BJ (cell line): ENCODE data around the gene TDP1. TPM values are rescaled to one million over a fixed set of nuclear protein-coding genes. Genes with fewer than 3 reads are reported as not detected.

Experiments
- CTCF ChIA-PET: fragments of 350-600 bp; formaldehyde crosslinking; extraction: SDS; loops from one replicate; lab custom pipeline; 2021; ENCODE audit warnings: antibody characterized with exemption, inconsistent platforms; lab: Yijun Ruan, JAX
- POLR2A ChIA-PET: fragments of 300-600 bp; sonication (Branson Sonifier 250); formaldehyde crosslinking; extraction: SDS; loops from one replicate; lab custom pipeline; 2021; ENCODE audit warnings: antibody characterized with exemption; lab: Charles Lee
- DNase-seq: peaks from one replicate; pipeline ENCODE4 v3.0.0-alpha.2; 2011; ENCODE audit warnings: low read depth
- H3K27me3 ChIP-seq: 2 replicates; pipeline ENCODE4 v1.6.0; 2011; ENCODE audit warnings: low read length; ENCODE audit not compliant: control insufficient read depth, insufficient read depth
- H3K36me3 ChIP-seq: 2 replicates; pipeline ENCODE4 v1.5.1; 2011; ENCODE audit warnings: low read length; ENCODE audit not compliant: control insufficient read depth, insufficient read depth
- H3K4me3 ChIP-seq: 2 replicates; pipeline ENCODE4 v1.5.1; 2011; ENCODE audit warnings: low read depth, mild to moderate bottlenecking, control low read depth, low read length
- polyA plus RNA-seq: library from polyadenylated mRNA; depleted of rRNA; stranded (reverse); fragments of >200 nt; gene quantifications from 2 replicates; pipeline ENCODE4 v1.2.3, GENCODE V29; 2011
- TF ChIP-seq, protein P1 (sequence below): IDR thresholded peaks from 2 replicates; pipeline ENCODE4 v1.5.1; 2011; ENCODE audit warnings: low read depth, mild to moderate bottlenecking, control low read depth, inconsistent platforms, low read length, moderate library complexity; ENCODE audit not compliant: insufficient read depth

Gene TDP1
- polyA plus RNA-seq, 1 experiment = 18.8 TPM

DNA sequence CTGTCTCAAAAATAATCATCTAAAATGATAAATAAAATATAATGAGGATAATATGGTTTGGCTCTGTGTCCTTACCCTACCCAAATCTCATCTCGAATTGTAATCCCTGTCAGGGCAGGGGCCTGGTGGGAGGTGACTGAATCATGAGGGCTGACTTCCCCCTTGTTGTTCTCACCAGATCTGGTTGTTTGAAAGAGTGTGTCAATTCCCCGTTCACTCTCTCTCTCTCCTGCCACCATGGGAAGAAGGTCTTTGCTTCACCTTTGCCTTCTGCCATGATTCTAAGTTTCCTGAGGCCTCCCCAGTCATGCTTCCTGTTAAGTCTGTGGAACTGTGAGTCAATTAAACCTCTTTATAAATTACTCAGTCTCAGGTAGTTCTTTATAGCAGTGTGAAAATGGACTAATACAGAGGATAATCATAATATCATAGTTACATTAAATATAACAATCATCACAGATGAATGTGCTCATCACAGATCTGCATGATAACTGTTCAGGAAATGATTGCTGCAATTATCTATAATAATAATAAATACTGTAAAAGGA is 13.8 kb upstream of the TDP1 start:
- ChIA-PET CTCF (no interaction called here), POLR2A (no interaction called here)
- DNase-seq = no peak
- H3K36me3 ChIP-seq = no peaks in the 10 kb centered on the region
- TF ChIP-seq, protein P1, sequence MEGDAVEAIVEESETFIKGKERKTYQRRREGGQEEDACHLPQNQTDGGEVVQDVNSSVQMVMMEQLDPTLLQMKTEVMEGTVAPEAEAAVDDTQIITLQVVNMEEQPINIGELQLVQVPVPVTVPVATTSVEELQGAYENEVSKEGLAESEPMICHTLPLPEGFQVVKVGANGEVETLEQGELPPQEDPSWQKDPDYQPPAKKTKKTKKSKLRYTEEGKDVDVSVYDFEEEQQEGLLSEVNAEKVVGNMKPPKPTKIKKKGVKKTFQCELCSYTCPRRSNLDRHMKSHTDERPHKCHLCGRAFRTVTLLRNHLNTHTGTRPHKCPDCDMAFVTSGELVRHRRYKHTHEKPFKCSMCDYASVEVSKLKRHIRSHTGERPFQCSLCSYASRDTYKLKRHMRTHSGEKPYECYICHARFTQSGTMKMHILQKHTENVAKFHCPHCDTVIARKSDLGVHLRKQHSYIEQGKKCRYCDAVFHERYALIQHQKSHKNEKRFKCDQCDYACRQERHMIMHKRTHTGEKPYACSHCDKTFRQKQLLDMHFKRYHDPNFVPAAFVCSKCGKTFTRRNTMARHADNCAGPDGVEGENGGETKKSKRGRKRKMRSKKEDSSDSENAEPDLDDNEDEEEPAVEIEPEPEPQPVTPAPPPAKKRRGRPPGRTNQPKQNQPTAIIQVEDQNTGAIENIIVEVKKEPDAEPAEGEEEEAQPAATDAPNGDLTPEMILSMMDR = no peak
- no peak overlapping the region for H3K4me3 ChIP-seq
- H3K27me3 ChIP-seq = no peaks in the 10 kb centered on the region

DNA sequence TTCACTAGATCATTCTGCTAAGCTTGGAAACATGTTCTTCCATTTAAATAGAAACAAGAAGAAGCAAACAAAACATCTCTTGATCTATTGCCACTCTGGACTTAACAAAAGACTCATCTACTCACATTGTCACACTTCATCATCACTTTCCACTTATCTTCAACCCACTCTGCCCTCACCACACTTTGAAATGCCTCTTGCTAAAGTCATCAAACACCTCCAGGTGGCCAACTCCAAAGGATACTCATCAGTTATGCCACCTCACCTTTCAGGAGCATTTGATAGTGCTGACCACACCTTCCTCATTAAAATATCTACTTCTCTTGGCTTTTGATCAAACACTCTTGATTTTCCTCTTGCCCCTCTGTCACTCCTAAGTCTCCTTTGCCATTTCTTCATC is 8.4 kb upstream of the TDP1 start:
- ChIA-PET POLR2A (no interaction called here), CTCF (interaction anchor here (1.6 kb wide), 1 partner anchor 8 kb away, joined by 3 read pairs; no protein-coding TSS in a partner anchor)
- no peak for DNase-seq
- TF ChIP-seq, protein P1 = no peak
- Histone ChIP-seq H3K27me3 (no peaks in the 10 kb centered on the region), H3K36me3 (no peaks in the 10 kb centered on the region), H3K4me3 (no peak overlapping the region)

DNA sequence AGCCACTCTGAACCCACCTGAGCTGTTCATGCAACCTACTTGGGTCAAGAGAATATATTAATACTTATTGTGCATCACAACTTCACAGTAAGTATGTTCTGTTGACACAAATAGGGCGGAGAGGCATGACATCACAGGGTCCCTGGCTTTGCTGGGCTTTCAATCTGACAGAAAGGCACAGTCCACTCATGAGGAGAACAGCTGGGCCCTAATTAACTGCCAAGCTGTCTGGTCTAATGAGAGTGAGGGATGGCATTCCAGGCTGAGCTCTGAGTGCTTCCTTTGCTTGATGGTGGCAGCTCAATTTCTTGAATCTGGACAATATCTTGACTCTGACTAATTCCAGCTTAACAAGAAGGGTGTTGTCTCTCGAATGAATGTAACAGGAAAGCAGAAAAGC is 3.2 kb upstream of the TDP1 start:
- H3K4me3 ChIP-seq = no peak overlapping the region
- TF ChIP-seq, protein P1 = no peak
- no peaks in the 10 kb centered on the region for H3K27me3 ChIP-seq
- DNase-seq = no peak
- ChIA-PET CTCF (interaction anchor here (0.7 to 2.7 kb wide), 2 partner anchors 13 to 18 kb away, joined by 3 to 14 read pairs; no protein-coding TSS in a partner anchor), POLR2A (no interaction called here)
- H3K36me3 ChIP-seq = peaks cover 1% of the 10 kb centered on the region; the same call in 1 of the 2 replicates

DNA sequence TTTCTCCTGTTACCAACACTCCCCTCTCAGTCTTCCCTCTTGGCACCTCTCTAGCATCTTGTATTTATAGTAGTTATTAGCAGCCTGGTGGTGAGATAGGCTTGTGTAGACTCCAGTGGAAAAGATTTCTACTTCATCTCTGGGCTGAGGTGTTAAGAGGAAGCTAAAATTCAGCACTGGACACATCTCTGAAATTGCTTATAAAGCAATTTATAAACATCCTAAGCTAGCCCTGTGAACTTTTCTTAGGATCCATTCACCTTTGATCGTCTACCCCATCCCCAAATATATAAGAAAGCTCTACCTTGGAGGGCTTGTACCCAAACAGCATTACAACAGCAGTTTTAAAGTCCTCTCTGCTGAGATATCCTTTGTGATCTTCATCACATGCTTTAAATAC is 2.1 kb upstream of the TDP1 start:
- H3K27me3 ChIP-seq = no peaks in the 10 kb centered on the region
- TF ChIP-seq, protein P1 = no peak
- H3K36me3 ChIP-seq = peaks cover 5% of the 10 kb centered on the region
- CTCF ChIA-PET = interaction anchor here (0.9 to 2.7 kb wide), 2 partner anchors 14 to 20 kb away, joined by 3 to 14 read pairs; no protein-coding TSS in a partner anchor
- POLR2A ChIA-PET = no interaction called here
- no peak for DNase-seq
- H3K4me3 ChIP-seq = peak overlapping the region; percentile 54; the same call in 1 of the 2 replicates

DNA sequence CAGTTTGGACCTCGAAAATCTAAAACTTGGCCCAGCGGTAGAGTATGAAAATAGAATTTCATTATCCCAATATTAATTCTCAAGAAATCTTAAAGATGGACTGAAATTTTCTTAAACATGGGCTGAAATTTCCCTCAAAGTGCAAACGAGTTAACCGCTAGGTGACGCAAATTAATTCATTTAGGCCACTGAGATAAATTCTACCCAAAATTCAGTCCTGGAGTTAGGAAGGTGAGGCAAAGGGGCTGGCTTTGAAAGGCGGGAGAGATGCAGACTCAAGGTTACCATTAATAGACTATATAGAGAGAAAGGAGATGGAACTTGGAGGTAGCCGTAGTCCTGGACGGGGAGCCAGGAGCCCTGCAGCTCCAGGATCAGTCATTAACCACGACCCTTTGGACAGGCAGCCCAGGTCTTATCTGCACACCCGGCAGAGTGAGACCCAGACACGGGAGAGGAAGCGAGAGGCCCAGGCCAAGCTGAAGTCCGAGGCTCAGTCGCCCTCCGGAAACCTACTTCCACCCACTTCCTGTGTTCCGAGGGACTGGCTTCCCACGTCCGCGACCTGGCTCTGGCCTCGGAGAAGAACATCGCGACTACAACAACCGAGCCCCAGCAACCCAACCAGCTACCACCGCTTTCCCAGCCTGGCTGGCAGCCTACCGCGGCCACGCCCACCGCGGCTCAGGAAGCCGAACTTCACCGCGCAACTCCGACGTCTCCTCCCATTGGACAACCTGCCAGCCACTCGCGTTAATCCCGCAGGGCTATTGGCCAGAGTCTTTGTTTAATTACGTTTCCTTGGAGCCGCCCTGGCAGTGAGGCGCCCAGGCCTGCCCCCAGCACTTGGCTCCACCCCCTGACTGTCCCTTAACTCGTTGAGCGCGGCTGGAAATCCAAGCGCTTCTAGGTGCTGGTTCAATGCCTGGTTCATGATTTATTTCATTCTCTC is 1.4 kb upstream of the TDP1 start, which contains the start of gene EFCAB11:
Gene EFCAB11, minus strand, starts transcription at position 661 of the 952 bp plus-strand sequence. Its CDS starts 70 bp downstream, at position 591.
- TF ChIP-seq, protein P1 = 0 out of 2 replicates have a peak, but pooled peaks have one; percentile 18
- peak within 1 kb of the TSS; percentile 54 for H3K4me3 ChIP-seq
- POLR2A ChIA-PET = no interaction called here
- DNase-seq = peak; percentile 94
- H3K36me3 ChIP-seq = peaks cover 5% of the 10 kb centered on the region
- H3K27me3 ChIP-seq = no peaks in the 10 kb centered on the region
- CTCF ChIA-PET = interaction anchor here (0.9 to 2.7 kb wide), 4 partner anchors 15 to 281 kb away, joined by 3 to 14 read pairs (median 3); no protein-coding TSS in a partner anchor
